H1 (cell line): ENCODE measurements around the gene MYLK2. TPM values are rescaled to one million over a fixed set of nuclear protein-coding genes. Genes with fewer than 3 reads are reported as not detected.

Experiments
- BRCA1 ChIP-seq: IDR thresholded peaks from 2 replicates; pipeline ENCODE4 v1.6.1; 2012; ENCODE audit warnings: low read depth, low read length, improper control_type of control experiment
- CBX5 ChIP-seq: fragments of 300-800, 300-1000 bp; sonication (generic); IDR thresholded peaks from 2 replicates; pipeline ENCODE4 v1.7.1; 2016; ENCODE audit warnings: antibody characterized with exemption, low read length, low read depth
- CEBPB ChIP-seq: IDR thresholded peaks from 2 replicates; pipeline ENCODE4 v1.6.1; 2012; ENCODE audit warnings: low read depth, low read length
- CREB1 ChIP-seq: IDR thresholded peaks from 2 replicates; pipeline ENCODE4 v1.6.1; 2012; ENCODE audit warnings: inconsistent platforms
- CTBP2 ChIP-seq: IDR thresholded peaks from 2 replicates; pipeline ENCODE4 v1.7.0; 2011; ENCODE audit warnings: borderline replicate concordance, mild to moderate bottlenecking, moderate library complexity, mixed read lengths, low read length; ENCODE audit not compliant: insufficient read depth, insufficient read length
- EZH2 ChIP-seq: fragments of 200-600 bp; sonication (generic); IDR thresholded peaks from 2 replicates; pipeline ENCODE4 v1.7.1; 2012; ENCODE audit warnings: low read depth, mild to moderate bottlenecking, moderate library complexity, low read length, inconsistent platforms; ENCODE audit not compliant: severe bottlenecking
- JUN ChIP-seq: IDR thresholded peaks from 2 replicates; pipeline ENCODE4 v1.6.1; 2011; ENCODE audit warnings: low read depth, mild to moderate bottlenecking, improper control_type of control experiment, low read length
- KDM4A ChIP-seq: IDR thresholded peaks from one replicate; pipeline ENCODE4 v1.7.1; 2012; ENCODE audit warnings: low read depth, mild to moderate bottlenecking, moderate library complexity, low read length, inconsistent platforms; ENCODE audit not compliant: severe bottlenecking
- NANOG ChIP-seq: IDR thresholded peaks from 2 replicates; pipeline ENCODE4 v1.6.1; 2011; ENCODE audit warnings: low read length, low read depth, mild to moderate bottlenecking, inconsistent platforms; ENCODE audit not compliant: insufficient read depth, poor library complexity, severe bottlenecking
- PHF8 ChIP-seq: fragments of 200-600 bp; sonication (generic); conservative IDR thresholded peaks from 2 replicates; pipeline ENCODE4 v1.7.1; 2012; ENCODE audit warnings: low read depth, mild to moderate bottlenecking, inconsistent platforms, low read length, moderate library complexity
- POLR2A ChIP-seq, 2 experiments: IDR thresholded peaks; 1 replicate in 1 of 2; 2 replicates in 1 of 2; pipeline ENCODE4 v1.6.1; 2011; ENCODE audit warnings: low read depth in 2 of 2, low read length in 2 of 2, mild to moderate bottlenecking in 2 of 2; ENCODE audit errors: control extremely low read depth in 1 of 2
- POU5F1 ChIP-seq: IDR thresholded peaks from 2 replicates; pipeline ENCODE4 v1.6.1; 2011; ENCODE audit warnings: low read depth, mild to moderate bottlenecking, low read length, moderate library complexity
- SAP30 ChIP-seq: fragments of 300-600 bp; sonication (generic); IDR thresholded peaks from 2 replicates; pipeline ENCODE4 v1.7.1; 2012; ENCODE audit warnings: low read length, moderate library complexity, mild to moderate bottlenecking, inconsistent platforms; ENCODE audit not compliant: insufficient read depth, insufficient replicate concordance
- SIN3A ChIP-seq, 2 experiments: IDR thresholded peaks in 1 of 2; conservative IDR thresholded peaks in 1 of 2; 2 replicates each; pipeline ENCODE4 v1.6.1; 2011 to 2012; ENCODE audit warnings: low read length in 2 of 2, improper control_type of control experiment in 1 of 2, low read depth in 1 of 2, mild to moderate bottlenecking in 1 of 2
- SUZ12 ChIP-seq: fragments of 200-600 bp; sonication (generic); IDR thresholded peaks from 2 replicates; pipeline ENCODE4 v1.6.1; 2012; ENCODE audit warnings: mild to moderate bottlenecking, inconsistent platforms, low read length, moderate library complexity, mixed read lengths
- TAF1 ChIP-seq: IDR thresholded peaks from 2 replicates; pipeline ENCODE4 v1.6.1; 2011; ENCODE audit warnings: mild to moderate bottlenecking, low read depth, low read length
- USF2 ChIP-seq: IDR thresholded peaks from 2 replicates; pipeline ENCODE4 v1.6.1; 2011; ENCODE audit warnings: low read length, improper control_type of control experiment
- YY1 ChIP-seq: IDR thresholded peaks from 2 replicates; pipeline ENCODE4 v1.6.1; 2011; ENCODE audit warnings: low read depth, mild to moderate bottlenecking, low read length
- polyA plus RNA-seq, 7 experiments: library from polyadenylated mRNA; depleted of rRNA in 3 of 7; stranded (reverse) in 5 of 7; unstranded in 2 of 7; fragments of >200 nt in 5 of 7; fragments of 200-250 nt in 2 of 7; gene quantifications; 1 replicate in 5 of 7; 2 replicates in 1 of 7; 4 replicates in 1 of 7; pipeline versions ENCODE4 v1.2.1 to v1.2.3, GENCODE V29; 2011 to 2013; ENCODE audit warnings: missing spikeins in 2 of 7, mixed read lengths in 2 of 7
- total RNA-seq: library from RNA; stranded (reverse); fragmentation: NEBNext Ultra II Directional; extraction: Animal tissue kit (Norgen Biotek cat#: 25700); gene quantifications from 2 replicates; pipeline ENCODE4 v1.2.1, GENCODE V29; 2021
- TF ChIP-seq, protein P1 (sequence below): IDR thresholded peaks from 2 replicates; pipeline ENCODE4 v1.6.1; 2011; ENCODE audit warnings: low read depth, mild to moderate bottlenecking, low read length; ENCODE audit not compliant: insufficient read depth
- TF ChIP-seq, protein P2 (sequence below): IDR thresholded peaks from 2 replicates; pipeline ENCODE4 v1.6.1; 2012; ENCODE audit warnings: inconsistent platforms
- TF ChIP-seq, protein P3 (sequence below): IDR thresholded peaks from 2 replicates; pipeline ENCODE4 v1.6.1; 2012; ENCODE audit warnings: inconsistent platforms

MYLK2 gene
- total and polyA plus RNA-seq, 2 of the 8 experiments (the other 6 are each of a cell fraction or from before 2014, with no cell fraction given), result 0.22 to 0.26 TPM

DNA sequence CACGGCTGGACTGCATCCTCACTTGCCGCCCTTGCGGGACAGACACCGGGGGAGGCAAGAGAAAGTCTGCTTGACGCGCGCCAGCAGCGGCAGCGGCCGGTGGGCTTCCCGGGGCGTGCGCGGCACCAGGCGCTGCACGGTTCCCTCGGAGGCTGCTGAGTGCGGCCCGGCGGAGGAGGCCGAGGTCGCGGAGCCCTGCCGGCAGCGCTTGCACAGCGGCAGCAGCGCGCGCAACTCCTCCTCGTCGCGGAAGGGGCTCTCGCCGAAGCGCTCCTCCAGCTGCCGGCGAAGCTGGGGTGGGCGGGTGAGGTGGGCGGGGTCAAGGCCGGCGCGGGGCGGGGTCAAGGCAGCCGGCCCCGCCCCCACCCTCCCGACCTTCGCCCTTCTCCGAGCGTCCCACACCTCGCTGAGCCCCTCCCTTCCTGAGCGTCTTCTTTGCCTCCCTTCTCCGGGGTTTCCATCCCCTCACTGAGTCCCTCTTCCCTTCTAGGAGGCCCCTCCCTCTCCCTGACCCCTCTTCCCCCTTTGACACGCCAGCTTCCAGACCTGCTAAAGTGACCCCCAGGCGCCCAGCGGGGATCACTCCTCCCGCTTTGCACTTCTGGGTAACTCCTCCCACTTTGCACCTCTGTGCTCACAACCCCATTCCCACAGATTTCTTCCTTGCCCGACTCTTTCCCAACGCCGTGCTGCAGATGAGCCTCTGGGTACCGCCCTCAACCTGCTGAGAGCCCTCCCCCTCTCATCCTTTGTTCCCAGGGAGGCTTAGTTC lies 42.4 kb downstream of the MYLK2 start (continued):
- TF ChIP-seq PHF8 (peak; percentile 57), NANOG (no peak), POLR2A (IDR thresholded peaks at IDR 0.05; ENCODE audit: control extremely low read depth in 1 of 2, low read depth in 2 of 2, low read length in 2 of 2) (peak in 1 of 2 experiments; percentile 21; a peak in 1 of 3 replicates), KDM4A (peak; percentile 82), CBX5 (no peak), BRCA1 (no peak), USF2 (no peak), SAP30 (no peak), CTBP2 (no peak), EZH2 (peak; percentile 37), CEBPB (peak; percentile 68; the same call in 1 of the 2 replicates), SIN3A (conservative IDR thresholded peaks at IDR 0.05 in 1 of 2, IDR thresholded peaks at IDR 0.05 in 1 of 2; ENCODE audit: low read depth in 1 of 2, low read length in 2 of 2) (peak in 1 of 2 experiments; percentile 89; a peak in 2 of 4 replicates), CREB1 (peak; percentile 57), SUZ12 (0 out of 2 replicates have a peak, but pooled peaks have one; percentile 38), POU5F1 (no peak), JUN (no peak), TAF1 (no peak; the same call in 1 of the 2 replicates), YY1 (no peak)
- TF ChIP-seq, protein P1, sequence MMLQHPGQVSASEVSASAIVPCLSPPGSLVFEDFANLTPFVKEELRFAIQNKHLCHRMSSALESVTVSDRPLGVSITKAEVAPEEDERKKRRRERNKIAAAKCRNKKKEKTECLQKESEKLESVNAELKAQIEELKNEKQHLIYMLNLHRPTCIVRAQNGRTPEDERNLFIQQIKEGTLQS, result no peak
- TF ChIP-seq, protein P2, sequence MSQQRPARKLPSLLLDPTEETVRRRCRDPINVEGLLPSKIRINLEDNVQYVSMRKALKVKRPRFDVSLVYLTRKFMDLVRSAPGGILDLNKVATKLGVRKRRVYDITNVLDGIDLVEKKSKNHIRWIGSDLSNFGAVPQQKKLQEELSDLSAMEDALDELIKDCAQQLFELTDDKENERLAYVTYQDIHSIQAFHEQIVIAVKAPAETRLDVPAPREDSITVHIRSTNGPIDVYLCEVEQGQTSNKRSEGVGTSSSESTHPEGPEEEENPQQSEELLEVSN, result peak; percentile 37; the same call in 1 of the 2 replicates
- TF ChIP-seq, protein P3, sequence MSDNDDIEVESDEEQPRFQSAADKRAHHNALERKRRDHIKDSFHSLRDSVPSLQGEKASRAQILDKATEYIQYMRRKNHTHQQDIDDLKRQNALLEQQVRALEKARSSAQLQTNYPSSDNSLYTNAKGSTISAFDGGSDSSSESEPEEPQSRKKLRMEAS, result no peak
